KOPT-K1 (cell line): Measurements from ENCODE around the gene TDG.

ENCODE experiments used
- H3K27ac ChIP-seq: fragments of 200-600 bp; sonication (generic); 2 replicates; pipeline ENCODE4 v1.5.1; 2016; ENCODE audit warnings: antibody characterized with exemption, mild to moderate bottlenecking, low read depth, low read length; ENCODE audit not compliant: poor library complexity, severe bottlenecking
- H3K36me3 ChIP-seq: fragments of 200-600 bp; sonication (generic); 2 replicates; pipeline ENCODE4 v1.5.1; 2017; ENCODE audit warnings: antibody characterized with exemption, mild to moderate bottlenecking, low read length, moderate library complexity; ENCODE audit not compliant: insufficient read depth
- H3K9me3 ChIP-seq: fragments of 200-600 bp; sonication (generic); 2 replicates; pipeline ENCODE4 v1.5.1; 2017; ENCODE audit warnings: antibody characterized with exemption, low read length, mild to moderate bottlenecking; ENCODE audit not compliant: insufficient read depth, poor library complexity, severe bottlenecking

The TDG gene

DNA sequence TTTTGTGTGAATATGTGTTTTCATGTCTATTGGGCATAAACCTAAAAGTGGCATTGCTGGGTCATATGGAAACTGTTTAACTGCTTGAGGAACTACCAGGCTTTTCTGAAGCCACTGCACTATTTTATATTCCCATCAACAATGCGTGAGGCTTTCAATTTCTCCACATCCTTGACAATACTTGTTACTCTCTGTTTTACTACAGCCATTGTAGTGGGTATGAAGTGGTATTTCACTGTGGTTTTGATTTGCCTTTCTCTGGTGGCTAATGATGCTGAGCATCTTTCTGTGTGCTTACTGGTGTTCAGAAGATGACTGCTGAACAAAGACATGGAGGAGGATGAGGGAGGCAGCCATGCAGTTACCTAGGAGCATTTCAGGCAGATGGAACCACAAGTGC, 13.2 kb upstream of the TDG start:
- no peaks in the 10 kb centered on the region for H3K9me3 ChIP-seq
- H3K27ac ChIP-seq, result no peak overlapping the region
- H3K36me3 ChIP-seq, result peaks cover 77% of the 10 kb centered on the region

- Histone ChIP-seq H3K9me3 (no peaks in the 10 kb centered on the region), H3K27ac (peak overlapping the region; percentile 87), H3K36me3 (peaks cover 42% of the 10 kb centered on the region)
These were observed 9.7 kb upstream of the TDG start for GRCh38 chr12:103955811-103956508.

DNA sequence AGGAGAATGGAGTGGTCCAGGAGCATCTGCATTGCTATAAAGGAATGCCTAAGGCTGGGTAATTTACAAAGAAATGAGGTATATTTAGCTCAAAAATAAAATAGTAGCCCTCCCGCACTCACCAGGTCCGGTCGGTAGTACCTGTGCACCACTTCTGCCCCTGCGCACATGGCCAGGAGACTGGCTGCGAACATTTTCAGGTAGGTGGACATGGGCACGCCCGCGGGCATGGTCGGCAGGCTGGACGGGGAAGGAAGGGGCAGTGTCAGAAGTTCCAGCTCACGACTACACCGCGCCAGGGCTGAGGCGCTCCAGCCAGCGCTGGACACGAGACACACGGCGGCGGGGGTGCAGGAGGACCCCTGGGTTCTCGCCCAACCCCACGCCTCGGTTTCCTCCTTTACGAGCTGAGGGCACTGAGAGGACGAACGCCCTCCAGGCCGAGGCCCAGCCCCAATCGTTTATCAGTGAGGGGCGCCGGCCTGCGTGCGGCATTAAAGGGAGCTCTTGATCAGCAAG, 9.1 kb upstream of the TDG start:
- peaks cover 36% of the 10 kb centered on the region for H3K36me3 ChIP-seq

GRCh38 chr12:103957865-103958388, 7.7 kb upstream of the TDG start:
- no peaks in the 10 kb centered on the region for H3K9me3 ChIP-seq
- peaks cover 23% of the 10 kb centered on the region for H3K36me3 ChIP-seq
- H3K27ac ChIP-seq, result peak overlapping the region; percentile 87

More for the DNA sequence above, 9.1 kb upstream of the TDG start:
- Histone ChIP-seq H3K9me3 (no peaks in the 10 kb centered on the region), H3K27ac (peak overlapping the region; percentile 87)

DNA sequence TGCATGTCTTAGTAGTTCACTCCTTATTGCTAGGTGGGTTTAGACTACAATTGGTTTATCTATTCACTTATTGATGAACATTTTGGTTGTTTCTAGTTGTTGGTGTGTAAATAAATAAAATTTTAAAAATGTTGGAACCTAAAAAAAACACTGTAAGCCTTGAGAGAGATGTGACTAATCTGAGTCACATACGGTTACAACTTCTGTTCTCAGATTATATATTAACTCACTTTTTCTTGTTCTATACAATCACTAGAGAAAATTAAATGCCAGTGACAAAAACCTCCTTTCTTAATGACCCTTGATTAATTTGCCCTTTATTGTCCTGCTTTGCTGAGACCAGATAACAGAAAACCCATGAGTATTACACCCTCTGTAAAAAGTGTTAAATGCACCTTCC, 7.1 kb upstream of the TDG start:
- H3K9me3 ChIP-seq, result no peaks in the 10 kb centered on the region
- H3K36me3 ChIP-seq, result peaks cover 16% of the 10 kb centered on the region
- no peak overlapping the region for H3K27ac ChIP-seq

- H3K9me3 ChIP-seq, result no peaks in the 10 kb centered on the region
- H3K36me3 ChIP-seq, result no peaks in the 10 kb centered on the region
- no peak overlapping the region for H3K27ac ChIP-seq
These were observed 5.0 kb upstream of the TDG start for GRCh38 chr12:103960616-103961227.

DNA sequence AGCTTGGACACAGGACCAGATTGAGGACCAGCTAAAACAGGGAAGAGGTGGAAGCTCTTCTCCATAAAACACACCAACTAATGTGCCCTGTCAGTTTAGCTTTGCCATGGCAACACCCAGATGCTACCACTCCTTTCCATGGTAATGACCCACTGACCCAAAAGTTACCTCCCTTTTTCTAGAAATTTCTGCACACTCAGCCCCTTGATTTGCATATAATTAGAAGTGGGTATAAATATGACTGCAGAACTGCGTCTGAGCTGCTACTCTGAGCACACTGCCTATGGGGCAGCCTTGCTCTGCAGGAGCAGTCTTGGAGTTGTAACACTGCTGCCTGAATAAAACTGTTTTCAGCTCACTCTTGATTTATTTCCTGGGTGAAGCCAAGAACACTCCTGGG, 3.2 kb upstream of the TDG start:
- H3K9me3 ChIP-seq, result no peaks in the 10 kb centered on the region
- H3K36me3 ChIP-seq, result no peaks in the 10 kb centered on the region
- H3K27ac ChIP-seq, result no peak overlapping the region

DNA sequence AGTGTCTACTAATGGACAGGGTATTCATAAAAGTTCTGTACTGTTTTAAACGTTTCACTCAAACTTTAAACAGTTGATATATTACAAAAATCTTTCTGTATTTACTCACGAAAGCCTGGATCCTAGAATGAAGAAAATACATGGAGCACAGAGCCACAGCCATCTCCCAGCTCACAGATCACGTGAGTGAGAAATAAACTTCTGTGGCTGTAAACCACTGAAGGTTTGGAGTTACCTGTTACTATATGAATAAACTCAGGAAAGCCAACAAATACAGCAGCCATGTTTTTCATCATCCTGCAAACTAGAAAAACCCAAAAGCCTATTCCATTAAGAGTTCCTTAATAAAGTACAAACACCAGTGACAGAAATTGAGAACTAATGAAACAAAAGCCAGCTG, 867 bp upstream of the TDG start:
- peak overlapping the region; percentile 84 for H3K27ac ChIP-seq
- peaks cover 22% of the 10 kb centered on the region for H3K36me3 ChIP-seq
- no peaks in the 10 kb centered on the region for H3K9me3 ChIP-seq

DNA sequence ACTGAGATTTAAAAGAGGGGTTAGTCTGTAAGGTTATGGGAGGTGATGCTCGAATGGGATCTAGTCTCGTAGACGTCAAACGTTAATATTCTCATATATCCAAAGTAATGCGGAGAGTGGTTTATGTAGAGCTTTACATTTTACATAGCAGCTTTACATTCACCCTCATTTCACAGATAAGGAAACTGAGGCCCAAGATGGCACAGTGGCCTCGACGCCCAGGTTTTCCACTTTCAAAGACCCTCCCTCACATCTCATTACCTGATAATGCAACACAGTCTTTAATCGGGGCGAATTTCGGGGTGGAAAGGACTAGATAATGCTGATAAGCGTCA, 450 bp upstream of the TDG start:
- Histone ChIP-seq H3K27ac (peak overlapping the region; percentile 84), H3K9me3 (no peaks in the 10 kb centered on the region), H3K36me3 (peaks cover 26% of the 10 kb centered on the region)

GRCh38 chr12:103966736-103967135, 1.1 kb downstream of the TDG start:
- Histone ChIP-seq H3K36me3 (peaks cover 33% of the 10 kb centered on the region), H3K9me3 (no peaks in the 10 kb centered on the region), H3K27ac (peak overlapping the region; percentile 84)

DNA sequence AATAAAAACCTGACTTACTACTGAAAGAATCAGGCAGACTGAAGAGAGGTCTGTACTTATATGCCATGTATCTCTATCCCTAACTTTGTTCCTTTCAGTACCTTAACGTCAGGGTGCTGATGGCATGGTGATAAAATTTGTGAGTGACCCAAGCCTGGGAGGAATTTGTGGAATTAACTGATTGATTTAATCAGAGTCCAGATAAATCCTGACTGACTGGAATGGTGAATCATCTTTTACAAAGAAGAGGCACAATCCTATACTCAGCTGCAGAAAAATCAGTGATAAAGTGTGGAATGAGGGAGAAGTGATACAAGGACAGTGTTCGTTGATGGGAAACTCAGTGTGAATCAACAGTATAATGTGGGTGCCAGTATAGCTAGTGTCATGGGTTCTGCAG, 3.7 kb downstream of the TDG start:
- Histone ChIP-seq H3K36me3 (peaks cover 57% of the 10 kb centered on the region), H3K9me3 (no peaks in the 10 kb centered on the region), H3K27ac (no peak overlapping the region)

DNA sequence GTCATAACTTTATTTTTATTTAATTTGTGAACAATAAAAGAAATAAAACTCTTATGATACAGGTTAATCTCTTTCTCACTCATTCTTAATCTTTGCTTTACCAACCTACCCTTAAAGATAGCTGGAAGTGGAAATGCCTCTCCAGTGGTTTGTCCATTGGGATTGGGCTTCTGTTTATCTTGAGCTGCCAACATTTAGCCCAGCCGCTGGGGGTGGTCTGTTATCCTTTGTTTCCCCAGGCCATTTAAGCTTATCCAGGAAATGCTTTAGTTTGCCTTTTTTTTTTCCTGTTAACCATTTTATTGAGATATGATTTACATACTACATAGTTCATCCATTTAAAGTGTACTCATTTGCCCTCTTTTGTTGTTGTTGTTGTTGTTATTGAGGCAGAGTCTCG, 8.2 kb downstream of the TDG start:
- peaks cover 87% of the 10 kb centered on the region for H3K36me3 ChIP-seq
- H3K9me3 ChIP-seq, result no peaks in the 10 kb centered on the region
- H3K27ac ChIP-seq, result no peak overlapping the region

GRCh38 chr12:103975368-103975767, 9.7 kb downstream of the TDG start:
- Histone ChIP-seq H3K9me3 (no peaks in the 10 kb centered on the region), H3K27ac (no peak overlapping the region), H3K36me3 (peaks cover 87% of the 10 kb centered on the region)

- Histone ChIP-seq H3K9me3 (no peaks in the 10 kb centered on the region), H3K36me3 (peaks cover 98% of the 10 kb centered on the region), H3K27ac (no peak overlapping the region)
These were observed 12.8 kb downstream of the TDG start for GRCh38 chr12:103978384-103978982.

- H3K36me3 ChIP-seq, result peaks cover 89% of the 10 kb centered on the region
These were observed 21.2 kb downstream of the TDG start for GRCh38 chr12:103986829-103987228.

More at GRCh38 chr12:103986829-103987228, 21.2 kb downstream of the TDG start:
- Histone ChIP-seq H3K9me3 (no peaks in the 10 kb centered on the region), H3K27ac (no peak overlapping the region)
